ENCODE results near the gene MAFB. TPM values are rescaled to one million over a fixed set of nuclear protein-coding genes. Genes with fewer than 3 reads are reported as not detected.

Gene MAFB
- total RNA-seq, 1 donor from 2014 or later: 0.46 TPM

DNA sequence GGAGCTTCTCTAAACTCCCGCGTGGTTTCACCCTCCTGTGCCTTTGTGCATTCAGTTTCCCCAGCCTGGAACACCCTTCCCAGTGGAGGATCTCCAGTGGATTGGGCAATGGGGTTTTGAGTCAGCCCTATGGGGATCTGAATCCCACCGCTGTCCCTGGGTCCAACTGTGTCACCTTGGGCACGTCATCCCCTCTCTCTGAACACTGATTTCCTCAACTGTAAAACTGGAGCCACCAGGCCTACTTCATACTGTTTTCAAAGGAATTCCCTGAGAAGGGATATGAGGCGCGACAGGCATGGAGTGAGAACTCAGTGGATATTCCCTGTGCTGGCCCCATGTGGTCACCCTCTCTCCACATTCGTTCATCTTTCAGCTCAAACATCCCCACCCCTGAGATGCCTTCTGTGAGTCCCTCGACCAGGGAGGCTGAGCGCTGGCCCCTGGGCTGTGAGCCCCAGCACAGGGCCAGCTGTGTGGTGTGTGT is 25.7 kb downstream of the MAFB start:
- no peak for DNase-seq (ENCODE audit: low read depth, low spot score)

DNA sequence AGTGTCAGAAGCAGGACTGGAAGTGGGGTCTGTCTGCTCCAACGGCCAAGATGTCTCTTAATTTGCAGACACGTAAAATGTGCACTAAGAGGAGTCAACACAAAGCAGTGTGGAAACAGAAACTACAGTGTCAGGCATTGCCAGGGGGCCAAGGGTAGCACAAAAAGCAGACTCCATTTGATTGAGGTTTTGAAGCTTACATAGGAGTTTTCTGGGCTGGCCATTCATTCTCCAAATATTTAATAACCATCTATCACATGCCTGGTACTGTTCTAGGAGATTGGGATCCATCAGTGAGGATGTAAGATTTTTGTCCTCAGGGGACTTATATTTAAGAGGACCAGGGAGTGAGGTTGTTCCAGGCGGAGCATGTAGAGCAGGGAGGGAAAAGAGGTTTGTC is 29.5 kb downstream of the MAFB start:
- no peak for DNase-seq (ENCODE audit: low read depth, low spot score)

DNA sequence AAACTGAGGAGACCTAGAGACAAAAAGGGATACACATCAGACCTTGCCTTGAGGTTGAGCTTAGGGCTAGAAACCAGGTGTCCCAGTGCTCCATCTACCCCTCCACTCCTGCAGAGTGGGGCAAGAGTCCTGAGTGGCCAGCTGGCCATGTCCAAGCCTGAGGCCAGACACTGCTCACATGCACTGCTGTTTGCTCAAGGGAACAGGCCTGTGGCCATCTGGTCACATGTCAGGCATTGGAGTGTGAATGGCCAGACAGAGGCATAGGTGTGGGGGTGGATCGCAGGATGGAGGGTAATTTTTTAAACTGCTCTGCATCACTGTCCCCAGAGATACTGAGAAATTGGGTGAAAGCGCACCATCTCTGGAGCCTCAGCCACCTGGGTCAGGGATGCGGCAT is 30.5 kb downstream of the MAFB start:
- DNase-seq (ENCODE audit: low read depth, low spot score): no peak

DNA sequence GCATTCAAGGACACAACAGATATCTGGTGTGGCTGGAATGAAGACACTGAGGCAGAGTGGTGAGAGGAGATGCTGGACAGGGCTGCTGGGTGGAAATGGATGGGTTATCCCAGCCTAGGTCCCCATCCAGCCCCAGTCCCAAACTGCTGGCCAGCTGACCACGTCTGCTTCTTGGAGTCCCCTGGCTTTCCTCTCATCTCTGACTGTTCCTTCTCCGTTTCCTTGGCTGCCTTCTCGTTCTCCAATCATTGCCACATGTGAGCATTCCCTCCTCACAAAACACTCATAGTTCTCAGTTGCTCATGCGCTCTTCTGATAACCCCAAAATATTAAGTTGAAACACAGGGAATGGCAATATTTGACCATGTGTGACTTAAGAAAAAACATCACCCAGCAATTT is 31.5 kb downstream of the MAFB start:
- DNase-seq (ENCODE audit: low read depth, low spot score): no peak

DNA sequence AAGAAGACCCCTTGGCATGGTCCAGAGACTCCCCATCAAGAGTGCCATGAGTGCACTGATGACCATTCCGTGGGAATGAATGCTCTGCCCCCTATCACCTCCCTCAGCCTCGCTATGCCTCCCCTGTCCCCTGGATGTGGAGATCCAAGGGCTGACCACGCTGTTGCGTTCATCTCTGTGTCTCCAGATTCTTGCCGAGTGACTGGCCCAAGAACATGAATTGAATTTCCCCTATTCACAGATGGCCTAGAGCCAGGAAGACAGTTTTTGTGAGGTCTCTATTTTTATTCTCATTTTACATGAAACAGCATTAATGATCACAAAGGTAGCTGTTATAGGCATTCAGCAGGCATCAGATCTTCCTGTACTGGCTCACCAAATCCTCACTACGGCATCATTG is 33.6 kb downstream of the MAFB start:
- DNase-seq (ENCODE audit: low read depth, low spot score): no peak

DNA sequence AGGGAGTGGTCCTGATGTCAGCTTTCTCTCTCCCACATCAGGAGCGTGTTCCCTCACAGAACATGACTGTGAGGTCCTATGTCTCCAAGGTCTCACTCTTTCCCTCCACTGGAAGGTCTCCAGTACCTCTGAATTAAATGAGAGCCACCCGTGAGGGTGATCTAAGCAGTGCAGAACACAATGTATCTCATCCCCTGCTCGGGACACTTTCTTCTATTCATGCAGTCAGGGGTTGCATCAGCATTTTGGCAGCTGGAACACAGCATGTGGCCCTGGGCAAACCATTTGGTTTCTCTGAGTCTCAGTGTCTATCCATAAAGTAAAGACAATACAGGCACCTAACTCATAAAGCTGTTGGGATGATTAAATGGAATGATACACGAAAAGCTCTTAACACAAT is 34.2 kb downstream of the MAFB start:
- no peak for DNase-seq (ENCODE audit: low read depth, low spot score)

DNA sequence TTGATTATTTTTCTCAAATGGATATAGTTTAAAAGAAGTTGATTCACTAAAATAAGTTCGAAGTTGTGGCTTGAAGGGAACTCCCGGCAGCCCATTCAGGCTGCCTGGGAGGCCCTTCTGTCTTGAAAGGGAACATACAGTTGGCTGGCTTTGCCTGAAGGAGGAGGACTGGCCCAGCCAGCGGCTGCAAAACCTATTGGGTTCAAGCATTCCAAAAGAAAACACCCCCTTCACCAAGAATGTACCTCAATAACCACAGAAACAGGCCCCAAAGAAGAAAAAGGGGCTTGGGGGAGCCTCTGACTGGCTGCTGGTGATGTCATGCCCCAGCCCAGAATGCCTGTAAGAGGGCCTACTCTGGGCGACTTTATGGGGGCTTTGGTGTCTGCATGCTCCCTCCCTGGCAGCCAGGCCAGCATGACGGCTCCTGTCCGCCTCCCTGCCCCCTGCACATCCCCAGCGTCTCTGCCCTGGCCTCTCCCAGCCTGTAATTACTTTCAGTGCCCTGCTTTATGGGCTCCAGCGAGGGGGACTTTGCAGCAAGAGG is 36.5 kb downstream of the MAFB start:
- DNase-seq (ENCODE audit: low read depth, low spot score): no peak

DNA sequence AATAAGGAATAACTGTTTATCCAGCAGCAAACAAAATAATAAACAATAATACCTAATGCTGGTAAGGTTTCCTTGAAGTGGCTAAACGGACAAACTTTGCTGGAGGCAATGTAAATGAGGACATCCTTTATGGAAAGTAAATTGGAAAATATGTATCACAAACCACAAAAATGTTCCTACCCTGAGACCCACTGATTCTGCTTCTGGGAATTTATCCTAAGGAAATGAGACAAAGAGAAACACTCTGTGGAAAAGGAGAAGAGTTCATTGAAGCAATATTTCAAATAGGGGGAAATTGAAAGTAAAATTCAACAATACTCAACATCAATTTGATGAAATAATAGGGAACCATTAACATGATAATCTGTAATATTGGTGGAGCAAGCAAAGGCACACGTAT is 37.9 kb downstream of the MAFB start:
- no peak for DNase-seq (ENCODE audit: low read depth, low spot score)

DNA sequence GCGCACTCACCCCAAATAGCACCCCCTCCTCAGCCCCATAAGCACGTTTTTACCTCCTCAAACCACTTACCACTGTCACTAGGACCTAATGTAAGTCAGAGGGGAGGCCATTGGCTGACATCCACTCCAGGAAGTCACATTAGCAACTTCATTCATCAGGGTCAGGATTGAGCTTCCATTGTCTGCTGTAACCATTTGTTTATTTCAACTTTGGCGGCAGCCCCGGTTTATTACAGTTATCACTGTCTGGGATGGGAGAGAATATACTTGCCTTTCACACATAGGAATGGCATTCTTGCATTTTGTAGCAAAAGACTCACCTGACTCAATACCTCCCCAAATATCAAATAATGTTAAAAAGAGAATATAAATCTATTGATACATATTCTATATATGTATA is 38.3 kb downstream of the MAFB start:
- DNase-seq (ENCODE audit: low read depth, low spot score): no peak

DNA sequence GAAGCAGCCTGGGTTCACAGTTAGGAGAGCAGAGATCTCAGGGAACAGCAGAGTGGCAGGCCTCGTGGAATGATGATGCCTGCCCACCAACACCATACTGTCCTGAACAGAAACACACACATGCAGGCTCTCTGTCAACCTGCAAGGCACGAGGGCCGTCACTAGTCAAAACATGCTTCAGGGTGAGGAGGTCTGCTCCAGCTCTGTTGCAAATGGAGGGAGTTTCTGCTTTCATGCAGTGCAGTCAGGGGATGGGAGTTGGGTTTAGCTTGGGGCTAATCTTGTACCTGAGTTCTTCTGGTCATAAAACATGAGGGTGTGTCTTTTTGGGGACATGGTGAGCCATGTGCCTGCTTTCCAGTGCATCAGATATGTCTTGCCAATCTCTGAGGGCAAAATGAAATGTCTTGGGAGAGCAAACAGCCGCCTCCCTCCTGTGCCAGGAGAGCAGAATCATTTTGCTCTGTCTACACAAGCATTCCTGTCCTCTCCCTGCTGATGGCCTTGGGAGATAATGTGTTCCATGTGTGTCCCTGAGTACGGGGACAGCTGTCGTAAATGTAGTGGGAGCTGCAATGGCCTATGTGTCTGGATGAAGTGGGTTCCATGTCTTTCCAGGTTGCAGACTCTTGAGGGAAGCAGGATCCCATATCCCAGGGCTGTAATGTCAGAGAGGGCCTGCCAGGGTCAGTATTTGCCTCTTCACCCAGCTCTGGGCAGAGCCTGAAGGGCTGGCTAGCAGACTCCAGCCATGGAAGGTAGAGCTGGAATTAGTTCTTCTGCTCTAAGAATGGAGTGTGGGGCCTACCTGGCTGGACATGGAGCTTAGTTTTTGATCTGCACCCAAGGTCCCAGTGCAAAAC is 40.6 kb downstream of the MAFB start:
- no peak for DNase-seq (ENCODE audit: low read depth, low spot score)

DNA sequence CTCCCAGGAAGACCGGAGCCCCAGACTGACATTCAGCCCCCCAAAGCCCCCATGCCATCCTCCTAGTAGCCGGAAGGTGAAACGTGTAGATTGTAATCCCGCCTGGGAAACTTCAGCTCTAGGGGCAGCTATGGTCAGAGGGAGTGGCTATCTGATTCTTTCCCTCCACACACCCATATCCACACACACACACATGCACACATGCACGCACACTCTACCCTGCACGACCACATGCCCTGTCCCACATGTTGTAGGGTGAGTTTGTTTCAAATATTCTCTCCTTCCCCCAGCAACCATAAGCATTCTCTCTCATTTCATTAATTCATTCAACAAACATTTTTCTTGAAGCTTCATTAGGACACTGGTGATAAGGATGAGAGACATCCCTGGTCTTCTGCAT is 42.2 kb downstream of the MAFB start:
- no peak for DNase-seq (ENCODE audit: low read depth, low spot score)

DNA sequence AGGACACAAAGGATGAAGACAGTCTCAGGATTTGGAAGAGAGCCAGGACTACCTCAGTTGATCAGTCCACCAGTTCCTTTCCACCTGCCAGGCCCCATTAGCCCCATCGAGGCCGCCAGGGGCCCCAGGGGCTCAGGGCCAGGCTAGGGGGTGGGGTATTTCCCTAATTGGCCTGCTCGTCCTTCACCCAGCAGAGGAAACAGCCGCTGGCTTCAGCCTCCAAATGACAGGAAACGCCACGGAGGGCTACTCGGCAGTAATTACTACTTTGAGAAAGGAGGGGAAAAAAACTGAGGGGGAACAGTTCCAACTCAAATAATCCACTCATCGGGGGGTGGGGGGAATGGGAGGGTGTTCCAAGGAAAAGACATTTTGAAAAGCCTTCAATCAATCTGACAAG is 42.7 kb downstream of the MAFB start:
- no peak for DNase-seq (ENCODE audit: low read depth, low spot score)

DNA sequence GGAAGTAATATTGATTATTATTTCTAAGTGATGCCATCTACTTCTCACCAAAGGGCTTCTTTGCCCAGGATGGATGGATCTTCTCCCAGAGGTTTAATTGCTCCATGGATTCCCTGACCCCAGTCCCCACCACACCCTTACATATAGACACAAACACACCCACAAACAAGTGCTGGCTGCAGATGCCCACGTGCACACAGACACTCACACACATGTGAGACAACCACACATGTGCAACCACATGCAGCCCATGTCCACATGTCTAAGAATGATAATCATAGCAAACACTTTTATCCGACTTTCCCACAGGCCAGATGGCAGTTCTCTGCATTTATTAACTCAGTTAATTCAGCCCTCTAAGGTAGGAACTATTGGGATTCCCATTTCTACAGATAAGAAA is 44.2 kb downstream of the MAFB start:
- DNase-seq (ENCODE audit: low read depth, low spot score): no peak

DNA sequence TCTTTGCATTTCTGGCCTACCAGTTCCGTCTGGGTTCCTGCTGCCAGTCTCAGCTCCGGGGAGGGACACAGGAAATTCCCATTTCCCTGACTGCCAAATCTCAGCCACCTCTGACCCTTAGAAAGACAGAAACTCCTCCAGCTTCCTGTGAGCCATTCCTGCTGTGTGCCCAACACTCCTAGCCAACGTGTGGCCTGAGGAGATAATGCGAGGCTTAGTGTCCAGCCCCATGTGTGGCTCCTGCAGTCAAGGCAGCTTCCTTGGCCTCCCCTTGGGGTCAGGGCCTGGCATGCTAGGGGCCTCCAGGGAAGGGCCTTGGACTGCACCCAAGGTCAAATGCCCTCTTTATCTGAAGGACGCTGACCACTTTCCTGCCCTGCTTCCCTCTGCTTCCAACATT is 45.1 kb downstream of the MAFB start:
- DNase-seq (ENCODE audit: low read depth, low spot score): peak; percentile 56

DNA sequence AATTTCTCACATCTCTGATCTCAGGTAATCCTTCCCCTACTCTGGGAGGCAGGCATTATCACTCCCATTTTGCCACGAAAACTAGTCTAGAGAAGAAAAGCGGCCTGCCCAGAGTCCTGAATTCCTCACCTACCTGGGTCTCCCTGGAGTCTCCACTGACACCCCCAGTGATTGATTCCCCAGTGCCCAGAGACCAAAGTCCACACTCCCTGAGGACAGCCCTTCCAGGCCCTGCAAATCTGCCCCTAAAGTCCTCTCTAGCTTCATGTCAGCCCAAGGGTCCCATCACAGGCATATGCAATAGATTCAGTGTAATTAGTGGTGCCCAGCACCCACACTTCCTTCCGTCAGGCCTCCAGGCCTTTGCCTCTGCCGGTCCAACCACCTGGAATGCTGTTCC is 47.2 kb downstream of the MAFB start:
- DNase-seq (ENCODE audit: low read depth, low spot score): no peak

DNA sequence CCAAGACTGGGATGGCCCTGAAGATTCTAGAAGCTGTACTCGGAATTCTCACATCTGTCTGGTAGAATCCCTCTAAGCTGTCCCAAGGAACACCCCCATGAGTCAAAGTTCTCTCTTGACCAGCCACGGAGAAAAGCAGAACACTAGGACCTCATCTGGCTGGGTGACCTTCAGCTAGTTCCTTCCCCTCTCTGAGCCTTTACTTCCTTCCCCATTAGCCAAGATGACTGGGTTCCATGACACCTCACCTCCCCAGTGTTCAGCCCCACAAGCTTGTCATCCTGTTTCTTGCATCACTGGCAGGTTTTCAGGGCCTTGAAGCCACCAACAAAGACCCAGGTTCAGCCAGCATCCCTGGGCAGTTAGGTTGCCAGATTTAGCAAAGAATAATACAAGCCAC is 47.8 kb downstream of the MAFB start:
- DNase-seq (ENCODE audit: low read depth, low spot score): no peak

DNA sequence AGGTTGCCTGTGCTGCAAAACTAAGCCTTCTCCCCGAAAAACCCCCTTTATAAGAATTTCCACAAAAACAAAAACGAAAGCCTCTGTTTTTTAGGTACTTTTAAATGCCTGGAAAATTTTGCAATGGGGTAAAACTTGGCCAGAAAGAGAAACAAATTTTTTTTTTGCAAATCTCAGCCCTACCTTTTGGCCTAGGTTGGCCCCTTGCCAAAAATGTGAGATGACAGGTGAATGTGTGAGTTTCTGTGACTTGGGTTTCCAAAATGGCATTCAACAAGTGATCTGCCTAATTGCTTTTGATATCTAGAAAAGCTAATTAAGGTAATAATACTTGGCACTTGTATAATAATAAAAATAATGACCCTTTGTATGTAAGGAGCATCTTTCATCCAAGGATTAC is 48.4 kb downstream of the MAFB start:
- no peak for DNase-seq (ENCODE audit: low read depth, low spot score)

DNA sequence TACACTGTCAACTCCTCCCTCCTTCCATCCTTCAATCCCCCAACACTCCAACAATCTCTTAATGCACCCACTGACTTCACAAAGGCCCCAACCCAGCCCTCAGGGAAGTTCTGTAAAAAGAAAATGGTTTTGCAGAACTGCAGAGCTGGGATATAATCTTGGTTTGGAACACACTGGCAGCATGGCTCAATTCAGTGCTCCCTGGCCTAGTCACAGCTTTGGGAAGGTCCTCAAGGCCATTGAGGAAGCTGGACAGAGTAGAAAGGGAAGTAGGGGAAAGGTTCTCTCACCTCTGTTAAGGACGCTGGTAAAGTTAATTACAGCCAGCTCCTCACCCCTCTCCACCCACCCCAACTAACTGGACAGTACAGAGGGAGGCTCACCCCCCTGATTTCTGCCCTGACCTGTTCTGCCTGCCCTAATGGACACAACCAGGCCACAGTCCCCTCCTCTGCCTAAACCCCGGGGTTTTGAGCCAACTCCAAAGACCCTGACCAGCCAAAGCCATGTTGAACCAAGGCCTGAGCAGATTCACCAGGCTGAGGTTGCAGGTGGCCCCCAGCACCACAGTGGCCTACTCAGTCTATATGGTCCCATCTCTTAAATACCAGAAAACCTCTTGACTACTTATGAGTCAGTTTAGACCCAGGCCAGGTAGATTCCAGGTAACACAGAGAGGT is 49.2 kb downstream of the MAFB start:
- DNase-seq (ENCODE audit: low read depth, low spot score): no peak

DNA sequence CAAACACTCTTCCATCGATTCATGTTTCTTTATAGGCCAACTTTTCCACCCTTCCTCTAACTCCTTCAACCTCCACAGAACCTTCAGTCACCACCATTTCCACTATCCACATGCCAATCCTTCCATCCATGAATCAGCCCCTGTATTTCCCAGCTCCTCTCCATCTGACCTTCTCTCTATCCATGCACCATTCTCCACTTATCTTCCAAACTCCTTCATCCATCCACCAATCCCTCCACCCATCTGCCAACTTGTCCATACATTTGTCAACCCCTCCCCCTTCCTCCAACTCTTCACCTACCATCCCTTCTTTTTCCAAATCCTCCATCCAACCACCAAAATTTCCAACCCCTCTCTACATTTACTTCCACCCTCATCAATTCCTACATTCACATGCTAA is 49.9 kb downstream of the MAFB start:
- DNase-seq (ENCODE audit: low read depth, low spot score): no peak

DNA sequence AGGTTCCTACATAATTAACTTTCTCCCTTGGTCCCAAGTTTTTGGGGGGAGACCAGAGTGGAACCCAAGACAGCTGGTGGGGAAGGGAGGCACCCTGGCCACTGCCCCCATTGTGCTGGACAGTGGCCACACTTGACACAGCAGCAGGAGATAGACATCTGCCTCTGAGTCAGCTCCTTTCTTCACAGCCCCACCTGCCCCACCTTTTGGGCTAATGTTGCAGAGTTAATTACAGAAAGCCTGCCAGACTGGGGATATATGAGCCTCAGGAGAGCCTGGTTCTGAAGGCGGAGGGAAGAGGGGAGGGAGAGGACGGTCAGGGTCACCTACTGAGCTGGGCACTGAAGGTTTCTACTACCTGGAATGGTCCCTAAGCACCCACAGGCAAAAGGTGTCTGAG is 50.6 kb downstream of the MAFB start:
- no peak for DNase-seq (ENCODE audit: low read depth, low spot score)

DNA sequence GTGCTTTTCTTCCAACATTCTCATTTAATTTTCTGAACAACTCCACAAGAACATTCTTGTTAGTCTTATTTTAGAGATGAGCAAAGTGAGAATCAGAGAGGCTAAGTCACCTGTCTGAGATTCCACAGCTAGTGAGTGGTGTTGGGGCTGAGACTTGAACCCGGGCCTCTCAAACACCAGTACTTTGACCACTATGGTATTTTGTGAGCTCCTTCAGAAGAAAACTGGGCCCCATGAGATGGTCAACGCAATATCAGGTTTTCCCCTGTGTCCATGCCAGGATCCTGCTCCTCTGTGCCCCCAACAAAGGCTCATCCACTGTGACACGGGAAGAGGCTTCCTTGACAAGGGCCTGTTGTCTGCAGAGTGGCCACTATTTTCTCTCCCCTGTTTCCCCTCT is 51.9 kb downstream of the MAFB start:
- no peak for DNase-seq (ENCODE audit: low read depth, low spot score)

DNA sequence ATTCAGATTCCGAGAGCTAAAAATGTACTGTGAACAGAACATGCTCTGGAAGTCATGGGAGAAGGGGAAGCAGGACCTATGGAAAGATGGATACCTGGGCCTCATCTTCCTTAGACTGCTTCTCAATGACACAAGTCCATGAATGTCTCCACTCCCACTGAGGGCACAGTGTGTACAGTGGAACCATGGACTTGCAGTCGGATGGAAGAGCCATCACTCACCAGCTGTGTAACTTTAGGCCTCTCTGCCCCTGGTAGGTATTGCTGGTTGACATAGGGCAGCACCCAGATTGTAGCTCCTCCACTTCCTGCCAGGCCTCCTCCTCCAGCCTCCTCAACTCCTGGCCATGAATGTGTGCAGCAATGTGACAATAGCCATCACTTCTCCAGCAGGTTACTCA is 52.5 kb downstream of the MAFB start:
- DNase-seq (ENCODE audit: low read depth, low spot score): no peak

DNA sequence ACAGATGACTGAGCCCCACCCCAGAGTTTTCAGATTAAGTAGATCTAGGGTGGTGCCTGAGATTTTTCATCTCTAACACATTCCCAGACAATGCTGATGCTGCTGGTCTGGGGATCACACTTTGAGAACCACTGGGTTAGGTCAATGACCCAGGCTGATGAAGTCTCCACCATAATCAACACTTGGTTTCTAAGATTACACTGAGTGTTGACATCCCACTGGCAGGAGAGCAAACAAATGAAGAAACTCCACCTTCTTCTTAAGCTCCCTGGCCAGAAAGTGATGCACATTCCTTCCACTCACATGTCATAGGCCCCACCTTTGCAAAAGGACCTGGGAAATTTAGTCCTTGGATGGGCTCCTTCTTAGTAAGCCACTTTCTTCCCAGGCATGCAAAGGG is 53.1 kb downstream of the MAFB start:
- DNase-seq (ENCODE audit: low read depth, low spot score): no peak
